DOHH2 (cell line): ENCODE measurements around the gene PHYH.

Experiments
- EZH2phosphoT487 ChIP-seq: fragments of 200-600 bp; sonication (generic); IDR thresholded peaks from 2 replicates; pipeline ENCODE4 v1.6.1; 2017; ENCODE audit warnings: borderline replicate concordance, mild to moderate bottlenecking, antibody characterized with exemption, low read length, moderate library complexity, mixed read lengths
- TF ChIP-seq, protein P1 (sequence below): fragments of 200-600 bp; sonication (generic); IDR thresholded peaks from one replicate; pipeline ENCODE4 v1.5.1; 2014; ENCODE audit warnings: antibody characterized with exemption, mild to moderate bottlenecking, low read depth, low read length; ENCODE audit not compliant: poor library complexity, severe bottlenecking

DNA sequence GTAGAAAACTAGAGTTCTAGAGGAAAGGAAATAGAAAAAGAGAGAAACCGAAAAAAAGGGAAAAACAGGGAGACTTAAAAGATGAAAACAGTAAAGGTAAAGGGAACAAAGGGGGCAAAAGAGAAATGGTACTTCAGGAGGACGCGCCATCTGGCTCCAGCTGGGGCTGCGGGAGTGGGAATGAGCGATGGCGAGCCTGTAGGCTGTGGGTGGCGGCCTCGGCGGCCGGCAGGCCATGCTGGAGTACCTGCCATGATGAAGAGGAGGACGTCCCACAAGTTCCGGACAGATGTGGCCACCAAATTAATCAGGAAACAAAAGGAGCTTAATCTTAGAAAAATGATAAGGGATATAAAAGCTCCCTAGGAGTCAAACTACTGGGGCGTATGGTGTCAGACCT is 21.7 kb upstream of the PHYH start:
- TF ChIP-seq, protein P1, sequence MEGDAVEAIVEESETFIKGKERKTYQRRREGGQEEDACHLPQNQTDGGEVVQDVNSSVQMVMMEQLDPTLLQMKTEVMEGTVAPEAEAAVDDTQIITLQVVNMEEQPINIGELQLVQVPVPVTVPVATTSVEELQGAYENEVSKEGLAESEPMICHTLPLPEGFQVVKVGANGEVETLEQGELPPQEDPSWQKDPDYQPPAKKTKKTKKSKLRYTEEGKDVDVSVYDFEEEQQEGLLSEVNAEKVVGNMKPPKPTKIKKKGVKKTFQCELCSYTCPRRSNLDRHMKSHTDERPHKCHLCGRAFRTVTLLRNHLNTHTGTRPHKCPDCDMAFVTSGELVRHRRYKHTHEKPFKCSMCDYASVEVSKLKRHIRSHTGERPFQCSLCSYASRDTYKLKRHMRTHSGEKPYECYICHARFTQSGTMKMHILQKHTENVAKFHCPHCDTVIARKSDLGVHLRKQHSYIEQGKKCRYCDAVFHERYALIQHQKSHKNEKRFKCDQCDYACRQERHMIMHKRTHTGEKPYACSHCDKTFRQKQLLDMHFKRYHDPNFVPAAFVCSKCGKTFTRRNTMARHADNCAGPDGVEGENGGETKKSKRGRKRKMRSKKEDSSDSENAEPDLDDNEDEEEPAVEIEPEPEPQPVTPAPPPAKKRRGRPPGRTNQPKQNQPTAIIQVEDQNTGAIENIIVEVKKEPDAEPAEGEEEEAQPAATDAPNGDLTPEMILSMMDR = no peak
- TF ChIP-seq EZH2phosphoT487 = no peak
